Amniotic epithelial cell (primary cell): Measurements from ENCODE around the gene C3AR1.
A peak's percentile ranks its signal among the peaks of the same experiment; 100 is the strongest.
"Not testable (repeated sequence)": the region's sequence is repeated elsewhere in the genome, so short reads cannot be mapped to it uniquely, and the experiment has no call there.

Experiments
- DNase-seq: peaks from one replicate; pipeline ENCODE4 v3.0.0-alpha.2; 2010; ENCODE audit warnings: low read depth

The C3AR1 gene

GRCh38 chr12:8065991-8066594 is at the start of gene C3AR1:
Gene C3AR1, minus strand, starts transcription at chr12:8066359. Its CDS starts 6,174 bp downstream, at chr12:8060185.
- DNase-seq = peak; percentile 83

- not testable (repeated sequence) for DNase-seq
Observed at GRCh38 chr12:8113117-8113516, 47.0 kb upstream of the C3AR1 start.

- peak; percentile 65 for DNase-seq
Observed at GRCh38 chr12:8108808-8109398, 42.7 kb upstream of the C3AR1 start.

GRCh38 chr12:8099235-8099634 is 33.1 kb upstream of the C3AR1 start:
- no peak for DNase-seq

- no peak for DNase-seq
Observed at GRCh38 chr12:8096281-8096915, 30.2 kb upstream of the C3AR1 start.

GRCh38 chr12:8093291-8093690 is 27.1 kb upstream of the C3AR1 start:
- DNase-seq = no peak

- no peak for DNase-seq
Observed at GRCh38 chr12:8089716-8090115, 23.6 kb upstream of the C3AR1 start.

GRCh38 chr12:8089277-8089676 is 23.1 kb upstream of the C3AR1 start:
- not testable (repeated sequence) for DNase-seq

GRCh38 chr12:8088574-8088973 is 22.4 kb upstream of the C3AR1 start:
- DNase-seq = no peak

- DNase-seq = no peak
Observed at GRCh38 chr12:8087666-8088065, 21.5 kb upstream of the C3AR1 start.

- not testable (repeated sequence) for DNase-seq
Observed at GRCh38 chr12:8084351-8084750, 18.2 kb upstream of the C3AR1 start.

- DNase-seq = no peak
Observed at GRCh38 chr12:8082808-8083100, 16.6 kb upstream of the C3AR1 start.

- no peak for DNase-seq
Observed at GRCh38 chr12:8081251-8081920, 15.2 kb upstream of the C3AR1 start.

GRCh38 chr12:8080120-8080519 is 14.0 kb upstream of the C3AR1 start:
- DNase-seq = no peak

- no peak for DNase-seq
Observed at GRCh38 chr12:8078916-8079315, 12.8 kb upstream of the C3AR1 start.

GRCh38 chr12:8078398-8078797 is 12.2 kb upstream of the C3AR1 start:
- DNase-seq = peak; percentile 79

GRCh38 chr12:8077207-8077606 is 11.0 kb upstream of the C3AR1 start:
- no peak for DNase-seq

GRCh38 chr12:8076366-8076765 is 10.2 kb upstream of the C3AR1 start:
- no peak for DNase-seq

GRCh38 chr12:8075935-8076334 is 9.8 kb upstream of the C3AR1 start:
- DNase-seq = no peak

- not testable (repeated sequence) for DNase-seq
Observed at GRCh38 chr12:8071820-8072219, 5.7 kb upstream of the C3AR1 start.

- no peak for DNase-seq
Observed at GRCh38 chr12:8069582-8069981, 3.4 kb upstream of the C3AR1 start.

- no peak for DNase-seq
Observed at GRCh38 chr12:8064131-8064530, 2.0 kb downstream of the C3AR1 start.

- no peak for DNase-seq
Observed at GRCh38 chr12:8058506-8058905, 7.7 kb downstream of the C3AR1 start.
